GM12874 (cell line): ENCODE data around the gene PCNX4.

ENCODE experiments used
- CTCF ChIP-seq: IDR thresholded peaks from 2 replicates; pipeline ENCODE4 v1.5.1; 2011; ENCODE audit warnings: low read depth, mild to moderate bottlenecking, control low read depth, low read length, moderate library complexity; ENCODE audit not compliant: insufficient read depth

Gene PCNX4

GRCh38 chr14:60093606-60094005 lies 1.9 kb downstream of the PCNX4 start:
- no peak for TF ChIP-seq CTCF

- TF ChIP-seq CTCF: no peak
Observed at GRCh38 chr14:60094306-60094897, 2.7 kb downstream of the PCNX4 start.

GRCh38 chr14:60095231-60095630 lies 3.5 kb downstream of the PCNX4 start:
- TF ChIP-seq CTCF: no peak

- TF ChIP-seq CTCF: no peak
Observed at GRCh38 chr14:60095781-60096450, 4.2 kb downstream of the PCNX4 start.

- no peak for TF ChIP-seq CTCF
Observed at GRCh38 chr14:60097974-60098373, 6.3 kb downstream of the PCNX4 start.

GRCh38 chr14:60101786-60102185 lies 10.1 kb downstream of the PCNX4 start:
- no peak for TF ChIP-seq CTCF

- TF ChIP-seq CTCF: no peak
Observed at GRCh38 chr14:60102389-60102788, 10.7 kb downstream of the PCNX4 start.
